ENCODE data around the gene PLEKHJ1.

- TF ChIP-seq POLR2A (IDR thresholded peaks at IDR 0.05) (no peak), CTCF (IDR thresholded peaks at IDR 0.05) (no peak)
Observed at GRCh38 chr19:2259336-2259735, 23.2 kb upstream of the PLEKHJ1 start.
